Keratinocyte (primary cell): ENCODE measurements around the gene CELSR1. TPM values are rescaled to one million over a fixed set of nuclear protein-coding genes. Genes with fewer than 3 reads are reported as not detected.

ENCODE experiments used
- DNase-seq: peaks from one replicate; pipeline ENCODE4 v3.0.0-alpha.2; 2011; ENCODE audit warnings: low read depth, missing footprints, low spot score
- FAIRE-seq: peaks from 2 replicates; lab custom pipeline; 2011; peaks lifted over from hg19 to GRCh38; lab: Jason Lieb, UNC
- H2AFZ ChIP-seq: 2 replicates; pipeline ENCODE4 v1.6.0; 2012; ENCODE audit warnings: low read length, control low read depth, inconsistent platforms; ENCODE audit not compliant: control insufficient read depth
- H3K27ac ChIP-seq: 2 replicates; pipeline ENCODE4 v1.5.1; 2011; ENCODE audit warnings: low read length; ENCODE audit not compliant: control insufficient read depth, insufficient read depth
- H3K27me3 ChIP-seq: 3 replicates; pipeline ENCODE4 v1.6.0; 2011; ENCODE audit warnings: low read length; ENCODE audit not compliant: control insufficient read depth, insufficient read depth; ENCODE audit errors: extremely low read depth
- H3K36me3 ChIP-seq, 2 experiments: 2 replicates in 1 of 2; 3 replicates in 1 of 2; pipeline ENCODE4 v1.5.1; 2011; ENCODE audit warnings: low read length in 2 of 2, mild to moderate bottlenecking in 1 of 2; ENCODE audit not compliant: control insufficient read depth in 2 of 2, insufficient read depth in 2 of 2; ENCODE audit errors: extremely low read depth in 1 of 2
- H3K4me1 ChIP-seq: 3 replicates; pipeline ENCODE4 v1.5.1; 2011; ENCODE audit warnings: low read length; ENCODE audit not compliant: control insufficient read depth, insufficient read depth; ENCODE audit errors: extremely low read depth
- H3K4me2 ChIP-seq: 3 replicates; pipeline ENCODE4 v1.6.0; 2011; ENCODE audit warnings: low read depth, low read length; ENCODE audit not compliant: control insufficient read depth, insufficient read depth; ENCODE audit errors: extremely low read depth
- H3K4me3 ChIP-seq, 3 experiments: fragments of 200-600 bp in 1 of 3; sonication (generic) in 1 of 3; 2 replicates in 2 of 3; 3 replicates in 1 of 3; pipeline ENCODE4 v1.5.1; 2011 to 2016; ENCODE audit warnings: low read length in 3 of 3, mild to moderate bottlenecking in 3 of 3, control low read depth in 2 of 3, inconsistent platforms in 1 of 3, low read depth in 1 of 3, mixed read lengths in 1 of 3, mixed run types in 1 of 3, moderate library complexity in 1 of 3; ENCODE audit not compliant: control insufficient read depth in 2 of 3, insufficient read depth in 2 of 3; ENCODE audit errors: extremely low read depth in 1 of 3
- H3K79me2 ChIP-seq: 2 replicates; pipeline ENCODE4 v1.6.0; 2012; ENCODE audit warnings: low read length; ENCODE audit not compliant: control insufficient read depth, insufficient read depth
- H3K9ac ChIP-seq: 3 replicates; pipeline ENCODE4 v1.6.0; 2011; ENCODE audit warnings: low read length; ENCODE audit not compliant: control insufficient read depth, insufficient read depth; ENCODE audit errors: extremely low read depth
- H3K9me1 ChIP-seq: 3 replicates; pipeline ENCODE4 v1.6.0; 2011; ENCODE audit warnings: low read length; ENCODE audit not compliant: control insufficient read depth, insufficient read depth; ENCODE audit errors: extremely low read depth
- H3K9me3 ChIP-seq: 2 replicates; pipeline ENCODE4 v1.5.1; 2012; ENCODE audit warnings: low read depth, low read length; ENCODE audit not compliant: control insufficient read depth
- H4K20me1 ChIP-seq: 3 replicates; pipeline ENCODE4 v1.6.0; 2011; ENCODE audit warnings: low read length; ENCODE audit not compliant: control insufficient read depth, insufficient read depth; ENCODE audit errors: extremely low read depth
- EZH2 ChIP-seq: IDR thresholded peaks from one replicate; pipeline ENCODE4 v1.6.1; 2012; ENCODE audit warnings: inconsistent platforms, mild to moderate bottlenecking, low read length, moderate library complexity
- dilution Hi-C: fragments of 300-500 bp; cut with MboI; formaldehyde crosslinking; loops from one replicate; pipeline ENCODE4 v1.7.0; 2020; ENCODE audit warnings: low sequenced_read_pairs; ENCODE audit not compliant: extremely low pct_ligation_motif_present
- polyA plus RNA-seq, 5 experiments: library from polyadenylated mRNA; depleted of rRNA in 3 of 5; stranded (reverse) in 3 of 5; stranded (forward) in 1 of 5; unstranded in 1 of 5; fragments of >200 nt; gene quantifications; 1 replicate in 1 of 5; 2 replicates in 3 of 5; 3 replicates in 1 of 5; pipeline versions ENCODE4 v1.2.1 to v1.2.3, GENCODE V29; 2011 to 2012; ENCODE audit warnings: missing spikeins in 2 of 5, low read depth in 1 of 5, low replicate concordance in 1 of 5
- TF ChIP-seq, protein P1 (sequence below), 3 experiments: IDR thresholded peaks in 1 of 3; conservative IDR thresholded peaks in 1 of 3; optimal IDR thresholded peaks in 1 of 3; 2 replicates in 2 of 3; 3 replicates in 1 of 3; pipeline versions ENCODE3 to v1.5.1; 2011; ENCODE audit warnings: low read length in 3 of 3, mild to moderate bottlenecking in 3 of 3, moderate library complexity in 2 of 3, control low read depth in 1 of 3, inconsistent platforms in 1 of 3; ENCODE audit not compliant: insufficient read depth in 2 of 3; ENCODE audit errors: extremely low read depth in 1 of 3

The CELSR1 gene
- polyA plus RNA-seq, 1 donor (not counting 4 experiments of a cell fraction or from before 2014, with no cell fraction given) = 16.1 TPM

DNA sequence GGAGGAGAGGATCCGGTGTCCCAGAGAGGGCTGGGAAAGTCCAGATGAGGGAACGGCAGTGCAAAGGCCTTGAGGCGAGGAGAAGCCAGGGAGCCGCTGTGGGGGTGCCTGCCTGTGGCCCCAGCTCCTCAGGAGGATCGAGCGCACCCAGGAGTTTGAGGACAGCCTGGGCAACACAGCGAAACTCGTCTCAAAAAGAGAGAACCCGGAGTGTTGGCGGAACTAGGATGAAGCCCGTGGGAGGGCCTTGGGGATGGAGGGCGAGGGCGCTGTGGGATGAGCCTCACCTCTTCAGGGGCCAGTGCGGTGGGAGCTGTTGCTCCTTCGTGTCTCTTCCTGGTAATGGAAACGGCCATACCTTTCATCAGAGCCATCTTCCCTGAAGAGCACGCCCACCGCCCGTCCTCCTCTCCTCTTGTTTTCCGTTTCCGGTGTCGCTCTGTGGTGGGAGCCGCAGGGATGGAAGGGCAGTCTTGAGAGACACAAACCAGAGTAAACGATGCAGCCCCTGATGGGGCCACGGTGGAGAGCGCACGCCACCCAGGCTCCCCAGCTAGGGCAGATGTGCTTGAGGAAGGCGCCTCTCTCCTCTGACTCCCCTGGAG, 186.2 kb downstream of the CELSR1 start:
- no peak overlapping the region for H3K27ac ChIP-seq
- H3K27me3 ChIP-seq = no peaks in the 10 kb centered on the region
- DNase-seq = no peak
- H3K9ac ChIP-seq = no peak overlapping the region
- TF ChIP-seq, protein P1, sequence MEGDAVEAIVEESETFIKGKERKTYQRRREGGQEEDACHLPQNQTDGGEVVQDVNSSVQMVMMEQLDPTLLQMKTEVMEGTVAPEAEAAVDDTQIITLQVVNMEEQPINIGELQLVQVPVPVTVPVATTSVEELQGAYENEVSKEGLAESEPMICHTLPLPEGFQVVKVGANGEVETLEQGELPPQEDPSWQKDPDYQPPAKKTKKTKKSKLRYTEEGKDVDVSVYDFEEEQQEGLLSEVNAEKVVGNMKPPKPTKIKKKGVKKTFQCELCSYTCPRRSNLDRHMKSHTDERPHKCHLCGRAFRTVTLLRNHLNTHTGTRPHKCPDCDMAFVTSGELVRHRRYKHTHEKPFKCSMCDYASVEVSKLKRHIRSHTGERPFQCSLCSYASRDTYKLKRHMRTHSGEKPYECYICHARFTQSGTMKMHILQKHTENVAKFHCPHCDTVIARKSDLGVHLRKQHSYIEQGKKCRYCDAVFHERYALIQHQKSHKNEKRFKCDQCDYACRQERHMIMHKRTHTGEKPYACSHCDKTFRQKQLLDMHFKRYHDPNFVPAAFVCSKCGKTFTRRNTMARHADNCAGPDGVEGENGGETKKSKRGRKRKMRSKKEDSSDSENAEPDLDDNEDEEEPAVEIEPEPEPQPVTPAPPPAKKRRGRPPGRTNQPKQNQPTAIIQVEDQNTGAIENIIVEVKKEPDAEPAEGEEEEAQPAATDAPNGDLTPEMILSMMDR (optimal IDR thresholded peaks at IDR 0.05 in 1 of 3, IDR thresholded peaks at IDR 0.05 in 1 of 3, conservative IDR thresholded peaks at IDR 0.05 in 1 of 3; ENCODE audit: extremely low read depth in 1 of 3, insufficient read depth in 2 of 3, low read length in 3 of 3) = no peak
- TF ChIP-seq EZH2 = no peak
- H3K79me2 ChIP-seq = peaks cover 2% of the 10 kb centered on the region
- no peak overlapping the region for H2AFZ ChIP-seq
- H3K36me3 ChIP-seq = peaks cover 58 to 70% of the 10 kb centered on the region in 2 experiments
- peaks cover 6% of the 10 kb centered on the region for H4K20me1 ChIP-seq
- peaks cover 7% of the 10 kb centered on the region for H3K9me1 ChIP-seq
- dilution Hi-C loops = no loop called here
- H3K9me3 ChIP-seq = no peaks in the 10 kb centered on the region
- no peak for FAIRE-seq
- H3K4me1 ChIP-seq = peaks cover 21% of the 10 kb centered on the region
- no peak overlapping the region for H3K4me3 ChIP-seq
- H3K4me2 ChIP-seq = no peak overlapping the region

DNA sequence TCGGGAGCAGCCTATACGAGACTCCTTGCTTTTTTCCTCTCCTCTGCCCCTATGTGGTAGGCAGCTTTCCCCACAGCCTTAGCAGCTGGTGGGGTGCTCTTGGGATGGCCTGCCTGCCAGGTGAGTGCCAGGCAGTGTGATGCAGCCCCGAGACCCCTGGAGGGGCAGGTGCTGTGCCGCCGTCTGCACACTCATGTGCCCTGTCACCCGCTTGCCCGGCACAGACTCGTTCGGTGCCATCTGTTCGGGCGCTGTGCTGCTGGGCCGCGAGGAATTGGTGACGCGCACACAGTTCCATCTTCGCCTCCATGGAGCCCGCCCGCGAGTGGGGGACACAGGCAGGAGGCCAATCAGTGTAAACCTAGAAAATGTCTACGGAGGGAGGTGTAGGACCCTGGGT, 186.8 kb downstream of the CELSR1 start:
- no peak overlapping the region for H3K9ac ChIP-seq
- peaks cover 18% of the 10 kb centered on the region for H3K4me1 ChIP-seq
- H3K9me3 ChIP-seq = no peaks in the 10 kb centered on the region
- H3K27ac ChIP-seq = no peak overlapping the region
- H3K4me2 ChIP-seq = no peak overlapping the region
- DNase-seq (no peak), FAIRE-seq (no peak)
- dilution Hi-C loops = no loop called here
- H2AFZ ChIP-seq = no peak overlapping the region
- peaks cover 7% of the 10 kb centered on the region for H3K9me1 ChIP-seq
- H4K20me1 ChIP-seq = peaks cover 6% of the 10 kb centered on the region
- no peaks in the 10 kb centered on the region for H3K27me3 ChIP-seq
- no peak overlapping the region for H3K4me3 ChIP-seq
- peaks cover 2% of the 10 kb centered on the region for H3K79me2 ChIP-seq
- TF ChIP-seq, protein P1 (optimal IDR thresholded peaks at IDR 0.05 in 1 of 3, IDR thresholded peaks at IDR 0.05 in 1 of 3, conservative IDR thresholded peaks at IDR 0.05 in 1 of 3; ENCODE audit: extremely low read depth in 1 of 3, insufficient read depth in 2 of 3, low read length in 3 of 3) = no peak
- no peak for TF ChIP-seq EZH2
- H3K36me3 ChIP-seq = peaks cover 59 to 74% of the 10 kb centered on the region in 2 experiments
